WI38 (cell line): ENCODE measurements around the gene CLC.

Source experiments
- H3K4me3 ChIP-seq: 2 replicates; pipeline ENCODE4 v1.5.1; 2011; ENCODE audit warnings: low read depth, mild to moderate bottlenecking, control low read depth, low read length
- TF ChIP-seq, protein P1 (sequence below): IDR thresholded peaks from 2 replicates; pipeline ENCODE4 v1.5.1; 2012; ENCODE audit warnings: low read depth, mild to moderate bottlenecking, control low read depth, low read length

The CLC gene

DNA sequence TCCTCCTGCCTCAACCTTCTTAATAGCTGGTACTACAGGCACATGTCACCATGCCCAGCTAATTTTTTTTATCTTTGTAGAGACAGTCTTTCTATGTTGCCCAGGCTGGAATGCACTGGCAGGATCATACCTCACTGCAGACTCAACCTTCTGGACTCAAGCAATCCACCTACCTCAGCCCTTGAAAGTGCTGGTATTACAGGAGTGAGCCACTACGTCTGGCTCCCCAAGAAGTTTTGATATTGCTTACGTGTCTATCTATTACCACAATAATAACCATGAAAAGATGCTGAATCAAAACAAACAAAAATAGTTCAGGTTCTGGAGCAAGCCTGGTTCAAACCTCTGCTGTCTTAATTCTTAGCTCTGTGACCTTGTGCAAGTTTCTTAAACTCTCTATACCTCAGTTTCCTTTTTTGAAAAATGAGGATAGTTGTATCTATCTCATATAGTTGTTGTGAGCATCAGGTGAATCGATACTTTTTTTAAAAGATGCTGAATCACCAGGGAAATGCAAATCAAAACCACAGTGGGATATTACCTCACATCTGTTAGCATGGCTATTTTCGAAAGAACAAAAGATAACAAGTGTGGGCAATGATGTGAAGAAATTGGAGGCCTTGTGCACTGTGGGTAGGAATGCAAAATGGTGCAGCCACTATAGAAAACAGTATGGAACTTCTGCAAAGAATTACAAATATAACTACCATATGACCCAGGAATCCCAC is 21.8 kb upstream of the CLC start:
- H3K4me3 ChIP-seq: no peak overlapping the region
- TF ChIP-seq, protein P1, sequence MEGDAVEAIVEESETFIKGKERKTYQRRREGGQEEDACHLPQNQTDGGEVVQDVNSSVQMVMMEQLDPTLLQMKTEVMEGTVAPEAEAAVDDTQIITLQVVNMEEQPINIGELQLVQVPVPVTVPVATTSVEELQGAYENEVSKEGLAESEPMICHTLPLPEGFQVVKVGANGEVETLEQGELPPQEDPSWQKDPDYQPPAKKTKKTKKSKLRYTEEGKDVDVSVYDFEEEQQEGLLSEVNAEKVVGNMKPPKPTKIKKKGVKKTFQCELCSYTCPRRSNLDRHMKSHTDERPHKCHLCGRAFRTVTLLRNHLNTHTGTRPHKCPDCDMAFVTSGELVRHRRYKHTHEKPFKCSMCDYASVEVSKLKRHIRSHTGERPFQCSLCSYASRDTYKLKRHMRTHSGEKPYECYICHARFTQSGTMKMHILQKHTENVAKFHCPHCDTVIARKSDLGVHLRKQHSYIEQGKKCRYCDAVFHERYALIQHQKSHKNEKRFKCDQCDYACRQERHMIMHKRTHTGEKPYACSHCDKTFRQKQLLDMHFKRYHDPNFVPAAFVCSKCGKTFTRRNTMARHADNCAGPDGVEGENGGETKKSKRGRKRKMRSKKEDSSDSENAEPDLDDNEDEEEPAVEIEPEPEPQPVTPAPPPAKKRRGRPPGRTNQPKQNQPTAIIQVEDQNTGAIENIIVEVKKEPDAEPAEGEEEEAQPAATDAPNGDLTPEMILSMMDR: no peak

DNA sequence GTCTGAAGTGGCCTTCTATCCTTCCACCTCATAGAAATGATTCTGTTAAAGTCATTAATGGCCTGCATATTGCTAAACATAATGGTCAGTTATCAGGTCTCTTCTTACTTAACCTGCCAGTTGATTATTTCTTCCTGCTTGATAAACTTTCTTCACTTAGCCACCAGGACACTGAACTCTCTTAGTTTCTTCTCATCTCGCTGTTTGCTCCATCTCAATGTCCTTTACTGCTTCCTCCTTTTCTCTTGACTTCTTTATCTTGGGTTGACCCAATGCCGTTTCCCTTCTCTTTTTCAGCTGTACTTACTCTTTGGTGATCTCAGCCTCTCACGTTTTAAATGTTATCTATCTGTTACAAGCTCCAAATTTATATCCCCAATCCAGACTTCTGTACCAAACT is 17.1 kb upstream of the CLC start:
- TF ChIP-seq, protein P1: no peak
- H3K4me3 ChIP-seq: no peak overlapping the region

DNA sequence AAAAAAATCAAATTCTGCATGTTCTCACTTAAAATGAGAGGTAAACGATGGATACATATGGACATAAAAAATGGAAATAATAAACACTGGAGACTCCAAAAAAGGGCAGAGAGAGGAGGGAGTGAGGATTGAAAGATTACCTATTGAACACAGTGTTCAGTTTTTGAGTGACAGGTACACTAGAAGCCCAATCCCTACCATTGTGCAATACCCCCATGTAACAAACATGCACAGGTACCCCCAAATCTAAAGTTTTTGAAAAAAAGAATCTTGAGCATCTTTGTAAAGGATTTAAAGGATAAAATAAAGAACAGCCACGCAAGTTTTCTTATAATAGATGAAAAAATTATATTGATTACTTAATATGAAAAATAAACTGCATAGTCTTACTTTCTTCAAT is 16.7 kb upstream of the CLC start:
- TF ChIP-seq, protein P1: no peak

DNA sequence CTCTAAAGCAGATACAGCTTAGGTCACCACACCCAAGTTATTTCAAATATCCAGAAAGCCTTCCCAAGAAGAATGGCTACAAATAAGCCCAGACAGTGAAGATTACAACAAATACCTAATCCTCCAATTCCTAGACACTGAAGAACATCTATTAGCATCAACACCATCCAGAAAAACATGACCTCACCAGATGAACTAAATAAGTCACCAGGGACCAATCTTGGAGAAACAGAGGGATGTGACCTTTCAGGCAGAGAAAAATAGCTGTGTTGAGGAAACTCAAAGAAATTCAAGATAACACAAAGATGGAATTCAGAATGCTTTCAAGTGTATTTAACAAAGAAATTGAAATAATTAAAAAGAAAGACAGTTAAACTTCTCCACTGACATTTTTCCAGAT is 15.0 kb upstream of the CLC start:
- TF ChIP-seq, protein P1: no peak
- no peak overlapping the region for H3K4me3 ChIP-seq

More for the DNA sequence above, 16.7 kb upstream of the CLC start:
- H3K4me3 ChIP-seq: no peak overlapping the region

DNA sequence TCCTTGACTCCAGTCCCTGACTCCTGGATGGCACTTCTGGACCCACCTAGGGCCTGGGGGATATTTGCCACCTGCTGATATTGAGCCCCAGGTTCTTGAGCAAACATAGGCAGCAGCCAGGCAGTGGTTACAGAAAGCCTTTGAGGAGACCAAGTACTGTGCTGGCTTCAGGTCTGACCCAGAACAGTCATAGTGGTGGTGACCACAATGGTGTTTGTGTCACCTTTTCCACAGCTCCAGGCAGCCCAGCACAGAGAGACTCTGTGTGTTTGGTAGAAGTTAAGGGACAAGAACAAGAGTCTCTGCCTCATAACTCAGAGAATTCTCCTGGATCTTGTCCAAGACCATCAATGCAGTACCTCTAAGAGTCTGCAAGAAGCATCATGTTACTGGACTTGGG is 14.6 kb upstream of the CLC start:
- TF ChIP-seq, protein P1: no peak
- no peak overlapping the region for H3K4me3 ChIP-seq

DNA sequence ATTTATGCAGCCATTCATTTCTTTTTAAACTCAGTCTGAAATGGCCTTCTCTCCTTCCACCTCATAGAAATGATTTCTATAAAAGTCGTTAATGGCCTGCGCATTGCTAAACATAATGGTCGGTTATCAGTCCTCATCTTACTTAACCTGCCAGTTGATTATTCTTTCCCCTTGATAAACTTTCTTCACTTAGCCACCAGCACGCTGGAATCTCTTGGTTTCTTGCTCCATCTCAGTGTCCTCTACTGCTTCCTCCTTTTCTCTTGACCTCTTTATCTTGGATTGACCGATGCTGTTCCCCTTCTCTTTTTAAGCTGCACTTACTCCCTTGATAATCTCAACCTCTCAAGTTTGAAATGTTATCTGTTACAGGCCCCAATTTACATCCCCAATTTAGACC is 12.2 kb upstream of the CLC start:
- TF ChIP-seq, protein P1: no peak
- H3K4me3 ChIP-seq: no peak overlapping the region

DNA sequence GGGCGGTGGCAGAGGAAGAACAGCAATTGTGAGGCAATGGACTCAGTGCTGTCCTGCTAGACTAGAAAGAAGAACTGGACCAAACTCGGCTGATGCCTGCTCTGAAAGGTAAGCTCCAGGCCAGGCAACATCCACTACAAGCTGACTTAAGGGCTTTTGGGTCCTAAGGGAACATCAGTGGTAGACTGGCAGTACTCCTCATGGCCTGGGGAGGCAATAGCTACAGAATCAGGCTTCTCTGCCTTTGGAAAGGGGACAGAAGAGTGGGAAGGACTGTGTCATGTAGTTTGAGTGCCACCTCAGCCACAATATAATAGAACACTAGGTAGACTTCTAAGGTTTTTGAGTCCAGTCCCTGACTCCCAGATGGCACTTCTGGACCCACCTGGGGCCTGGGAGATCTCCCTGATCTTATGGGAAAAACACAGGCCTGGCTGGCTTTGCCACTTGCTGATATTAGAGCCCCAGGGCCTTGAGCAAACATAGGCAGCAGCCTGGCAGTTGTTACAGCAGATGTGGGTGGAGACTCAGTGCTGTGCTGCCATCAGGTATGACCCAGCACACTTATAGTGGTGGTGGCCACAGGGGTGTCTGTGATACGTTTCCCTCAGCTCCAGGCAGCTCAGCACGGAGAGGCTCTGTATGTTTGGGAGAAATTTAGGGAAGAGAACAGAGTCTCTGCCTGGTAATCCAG is 9.2 kb upstream of the CLC start:
- TF ChIP-seq, protein P1: no peak
- no peak overlapping the region for H3K4me3 ChIP-seq
